ENCODE results near the gene IGSF21.

DNA sequence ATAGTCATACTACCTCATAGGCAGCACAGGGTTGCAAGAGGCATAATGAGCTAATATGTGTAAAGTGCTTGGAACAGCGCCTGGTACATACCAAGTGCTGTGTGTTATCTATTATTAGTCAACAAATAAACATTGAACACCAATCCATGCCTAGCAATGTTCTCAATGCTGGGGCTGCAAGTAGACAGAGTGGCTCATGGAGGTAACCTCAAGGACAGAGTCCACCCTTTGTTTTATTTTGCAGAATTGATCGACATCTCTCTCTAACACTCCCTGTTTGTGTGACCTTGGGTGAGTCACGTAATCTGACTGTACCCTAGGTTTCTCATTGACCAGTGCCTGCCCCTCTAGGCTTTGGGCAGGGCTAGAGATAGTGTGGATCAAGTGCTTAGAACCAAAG lies 209.2 kb downstream of the IGSF21 start:
- TF ChIP-seq, protein P1, sequence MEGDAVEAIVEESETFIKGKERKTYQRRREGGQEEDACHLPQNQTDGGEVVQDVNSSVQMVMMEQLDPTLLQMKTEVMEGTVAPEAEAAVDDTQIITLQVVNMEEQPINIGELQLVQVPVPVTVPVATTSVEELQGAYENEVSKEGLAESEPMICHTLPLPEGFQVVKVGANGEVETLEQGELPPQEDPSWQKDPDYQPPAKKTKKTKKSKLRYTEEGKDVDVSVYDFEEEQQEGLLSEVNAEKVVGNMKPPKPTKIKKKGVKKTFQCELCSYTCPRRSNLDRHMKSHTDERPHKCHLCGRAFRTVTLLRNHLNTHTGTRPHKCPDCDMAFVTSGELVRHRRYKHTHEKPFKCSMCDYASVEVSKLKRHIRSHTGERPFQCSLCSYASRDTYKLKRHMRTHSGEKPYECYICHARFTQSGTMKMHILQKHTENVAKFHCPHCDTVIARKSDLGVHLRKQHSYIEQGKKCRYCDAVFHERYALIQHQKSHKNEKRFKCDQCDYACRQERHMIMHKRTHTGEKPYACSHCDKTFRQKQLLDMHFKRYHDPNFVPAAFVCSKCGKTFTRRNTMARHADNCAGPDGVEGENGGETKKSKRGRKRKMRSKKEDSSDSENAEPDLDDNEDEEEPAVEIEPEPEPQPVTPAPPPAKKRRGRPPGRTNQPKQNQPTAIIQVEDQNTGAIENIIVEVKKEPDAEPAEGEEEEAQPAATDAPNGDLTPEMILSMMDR (conservative IDR thresholded peaks at IDR 0.05; ENCODE audit: low read depth, low read length) = no peak
- TF ChIP-seq POLR2A (IDR thresholded peaks at IDR 0.05; ENCODE audit: low read depth, low read length) = no peak
- no peak for TF ChIP-seq ELK1 (IDR thresholded peaks at IDR 0.05; ENCODE audit: borderline replicate concordance, low read depth, low read length)
- TF ChIP-seq MAFK (IDR thresholded peaks at IDR 0.05; ENCODE audit: low read depth, low read length) = no peak
- TF ChIP-seq RCOR1 (IDR thresholded peaks at IDR 0.05; ENCODE audit: insufficient replicate concordance, low read length) = no peak
- TF ChIP-seq CEBPB (IDR thresholded peaks at IDR 0.05; ENCODE audit: low read depth, low read length) = no peak
- TF ChIP-seq RFX5 (IDR thresholded peaks at IDR 0.05; ENCODE audit: low read depth, low read length) = no peak
- TF ChIP-seq CHD1 (IDR thresholded peaks at IDR 0.05; ENCODE audit: low read depth, low read length) = no peak
- no peak for TF ChIP-seq RAD21 (IDR thresholded peaks at IDR 0.05; ENCODE audit: low read length)
- no peak for TF ChIP-seq SMC3 (IDR thresholded peaks at IDR 0.05; ENCODE audit: low read depth, low read length)
- TF ChIP-seq MAZ (IDR thresholded peaks at IDR 0.05; ENCODE audit: borderline replicate concordance, low read depth, low read length) = no peak

Data from IMR-90 (cell line).